IMR-90 (cell line): Measurements from ENCODE around the gene ZNF662. TPM values are rescaled to one million over a fixed set of nuclear protein-coding genes. Genes with fewer than 3 reads are reported as not detected.

ENCODE experiments used
- ATAC-seq: fragments of 200-7000 bp; cut with Tn5 transposase; 2 replicates; pipeline ENCODE4 v1.9.1; 2020; ENCODE audit warnings: low read depth, mild to moderate bottlenecking, moderate library complexity
- BruUV-seq: library from RNA; stranded (reverse); fragments of 400-500 nt; replicated peaks from 2 replicates; lab custom pipeline; 2021; lab: Mats Ljungman, UMichigan
- CTCF ChIA-PET: fragments of 300-600 bp; formaldehyde crosslinking; extraction: SDS; loops from one replicate; lab custom pipeline; 2021; ENCODE audit warnings: antibody characterized with exemption; lab: Yijun Ruan, JAX
- POLR2A ChIA-PET: fragments of 300-600 bp; sonication (Branson Sonifier 250); formaldehyde crosslinking; loops from one replicate; lab custom pipeline; 2022; ENCODE audit warnings: antibody characterized with exemption; ENCODE audit not compliant: unreplicated experiment; lab: Charles Lee
- DNase-seq: peaks from one replicate; pipeline ENCODE4 v3.0.0; 2013
- H2AFZ ChIP-seq: replicated peaks from 2 replicates; pipeline ENCODE3; 2013; ENCODE audit warnings: low read length, mild to moderate bottlenecking; ENCODE audit not compliant: poor library complexity
- H2AK5ac ChIP-seq: 2 replicates; pipeline ENCODE4 v1.6.1; 2013; ENCODE audit warnings: low read depth, low read length, inconsistent platforms
- H2AK9ac ChIP-seq: replicated peaks from 2 replicates; pipeline ENCODE3; 2013; ENCODE audit warnings: mild to moderate bottlenecking, low read depth, low read length, moderate library complexity; ENCODE audit not compliant: poor library complexity
- H2BK120ac ChIP-seq: 2 replicates; pipeline ENCODE4 v1.6.1; 2013; ENCODE audit warnings: low read depth, low read length, inconsistent platforms
- H2BK15ac ChIP-seq: 3 replicates; pipeline ENCODE4 v1.6.1; 2013; ENCODE audit warnings: low read depth, low read length, inconsistent platforms
- H2BK20ac ChIP-seq: 2 replicates; pipeline ENCODE4 v1.6.1; 2013; ENCODE audit warnings: low read depth, mild to moderate bottlenecking, inconsistent platforms, low read length, moderate library complexity
- H2BK5ac ChIP-seq: 2 replicates; pipeline ENCODE4 v1.6.1; 2013; ENCODE audit warnings: mild to moderate bottlenecking, low read depth, low read length, inconsistent platforms; ENCODE audit not compliant: poor library complexity, severe bottlenecking
- H3K14ac ChIP-seq: replicated peaks from 2 replicates; pipeline ENCODE4 v1.6.1; 2013; ENCODE audit warnings: low read depth, low read length, inconsistent platforms
- H3K18ac ChIP-seq: 2 replicates; pipeline ENCODE4 v1.6.1; 2013; ENCODE audit warnings: low read depth, low read length, control low read depth
- H3K23ac ChIP-seq: 2 replicates; pipeline ENCODE4 v1.6.1; 2013; ENCODE audit warnings: low read depth, low read length, inconsistent platforms
- H3K27ac ChIP-seq: 2 replicates; pipeline ENCODE4 v1.5.1; 2013; ENCODE audit warnings: mild to moderate bottlenecking, control low read depth, low read length; ENCODE audit not compliant: insufficient read depth
- H3K27me3 ChIP-seq: 2 replicates; pipeline ENCODE4 v1.6.1; 2013; ENCODE audit warnings: low read length; ENCODE audit not compliant: control insufficient read depth, insufficient read depth
- H3K36me3 ChIP-seq: 2 replicates; pipeline ENCODE4 v1.6.1; 2013; ENCODE audit warnings: low read length, mixed read lengths; ENCODE audit not compliant: control insufficient read depth, insufficient read depth
- H3K4ac ChIP-seq: 2 replicates; pipeline ENCODE4 v1.6.1; 2013; ENCODE audit warnings: low read depth, low read length, inconsistent platforms
- H3K4me1 ChIP-seq: 2 replicates; pipeline ENCODE4 v1.6.1; 2013; ENCODE audit warnings: low read length, mixed read lengths; ENCODE audit not compliant: control insufficient read depth, insufficient read depth
- H3K4me2 ChIP-seq: 2 replicates; pipeline ENCODE4 v1.6.1; 2013; ENCODE audit warnings: low read depth, mild to moderate bottlenecking, control low read depth, low read length, moderate library complexity
- H3K4me3 ChIP-seq: 2 replicates; pipeline ENCODE4 v1.5.1; 2013; ENCODE audit warnings: low read depth, mild to moderate bottlenecking, control low read depth, low read length, moderate library complexity; ENCODE audit not compliant: insufficient read depth
- H3K56ac ChIP-seq: 2 replicates; pipeline ENCODE4 v1.6.1; 2013; ENCODE audit warnings: low read length, inconsistent platforms; ENCODE audit not compliant: insufficient read depth; ENCODE audit errors: extremely low read depth
- H3K79me1 ChIP-seq, 2 experiments: 2 replicates each; pipeline ENCODE4 v1.6.1; 2013; ENCODE audit warnings: low read length in 2 of 2, inconsistent platforms in 1 of 2, low read depth in 1 of 2
- H3K9ac ChIP-seq: 2 replicates; pipeline ENCODE4 v1.6.1; 2013; ENCODE audit warnings: low read depth, low read length, control low read depth
- H3K9me1 ChIP-seq: 2 replicates; pipeline ENCODE4 v1.6.1; 2013; ENCODE audit warnings: low read length, inconsistent platforms; ENCODE audit not compliant: insufficient read depth
- H3K9me3 ChIP-seq: 2 replicates; pipeline ENCODE4 v1.6.1; 2013; ENCODE audit warnings: low read length; ENCODE audit not compliant: control insufficient read depth, insufficient read depth
- H4K20me1 ChIP-seq: 2 replicates; pipeline ENCODE4 v1.6.1; 2013; ENCODE audit warnings: low read length, inconsistent platforms; ENCODE audit not compliant: insufficient read depth
- H4K5ac ChIP-seq: 2 replicates; pipeline ENCODE4 v1.6.1; 2013; ENCODE audit warnings: mild to moderate bottlenecking, low read depth, low read length, control low read depth
- H4K8ac ChIP-seq, 2 experiments: 2 replicates each; pipeline ENCODE4 v1.6.1; 2013; ENCODE audit warnings: low read depth in 2 of 2, low read length in 2 of 2, control low read depth in 1 of 2, inconsistent platforms in 1 of 2
- H4K91ac ChIP-seq: 2 replicates; pipeline ENCODE4 v1.6.1; 2013; ENCODE audit warnings: low read depth, low read length, inconsistent platforms; ENCODE audit not compliant: insufficient read depth
- MAFK ChIP-seq: IDR thresholded peaks from 2 replicates; pipeline ENCODE4 v1.6.1; 2012; ENCODE audit warnings: low read depth, low read length, improper control_type of control experiment
- MAZ ChIP-seq: IDR thresholded peaks from 2 replicates; pipeline ENCODE4 v1.6.1; 2012; ENCODE audit warnings: low read depth, mild to moderate bottlenecking, low read length, improper control_type of control experiment, moderate library complexity, borderline replicate concordance
- USF2 ChIP-seq: fragments of 150-350 bp; IDR thresholded peaks from 2 replicates; pipeline ENCODE4 v1.6.1; 2017; ENCODE audit warnings: mild to moderate bottlenecking, antibody characterized with exemption, low read length, low read depth
- WGBS, 2 experiments: methylation state at CpG; one replicate each; pipeline versions ENCODE4 v1.1.5 to v1.1.7; 2013; ENCODE audit warnings: missing lambda C conversion rate in 2 of 2; ENCODE audit not compliant: insufficient read length in 1 of 2; ENCODE audit errors: extremely low coverage in 2 of 2; 5-methylcytosine and 5-hydroxymethylcytosine counted together
- dilution Hi-C: fragments of 300-500 bp; cut with HindIII; formaldehyde crosslinking; loops from one replicate; pipeline ENCODE4 v1.14.3; 2018; ENCODE audit warnings: low sequenced_read_pairs; ENCODE audit not compliant: unreplicated experiment
- in situ Hi-C: fragments of 300-500 bp; cut with MboI; formaldehyde crosslinking; loops from 3 replicates; pipeline ENCODE4 v1.14.3; 2019; ENCODE audit warnings: low sequenced_read_pairs, inconsistent platforms, mixed read lengths
- intact Hi-C: fragments of 100-400 bp; cut with micrococcal nuclease; formaldehyde crosslinking; loops from 2 replicates; pipeline ENCODE4 v1.10.0; 2022
- polyA plus RNA-seq, 3 experiments: library from polyadenylated mRNA; depleted of rRNA; stranded (reverse); fragments of >200 nt; gene quantifications; 2 replicates each; pipeline ENCODE4 v1.2.3, GENCODE V29; 2012; ENCODE audit warnings: low replicate concordance in 1 of 3
- total RNA-seq: library from RNA; depleted of rRNA; stranded (reverse); fragments of >200 nt; gene quantifications from 2 replicates; pipeline ENCODE4 v1.2.3, GENCODE V29; 2012
- TF ChIP-seq, protein P1 (sequence below): conservative IDR thresholded peaks from 2 replicates; pipeline ENCODE4 v1.5.1; 2012; ENCODE audit warnings: mild to moderate bottlenecking, low read depth, low read length, improper control_type of control experiment

ZNF662 gene
- total and polyA plus RNA-seq, 2 of the 4 experiments (the other 2 are of a cell fraction) = 0.29 to 0.54 TPM

GRCh38 chr3:42900226-42901072, 5.5 kb upstream of the ZNF662 start:
- Histone ChIP-seq H3K9me1 (no peaks in the 10 kb centered on the region), H3K4me3 (no peak overlapping the region), H3K56ac (no peak overlapping the region), H3K9me3 (no peaks in the 10 kb centered on the region), H3K27me3 (peaks cover 1% of the 10 kb centered on the region; the same call in 1 of the 2 replicates), H2BK15ac (no peak overlapping the region), H3K18ac (no peak overlapping the region), H3K36me3 (no peaks in the 10 kb centered on the region), H3K4me1 (no peaks in the 10 kb centered on the region), H2AK9ac (no peak overlapping the region), H3K4ac (no peak overlapping the region), H2AFZ (no peak overlapping the region), H3K14ac (no peak overlapping the region), H3K23ac (no peak overlapping the region), H3K4me2 (no peak overlapping the region), H4K20me1 (no peaks in the 10 kb centered on the region), H2BK5ac (no peak overlapping the region), H3K9ac (no peak overlapping the region), H4K91ac (no peak overlapping the region), H4K8ac (no peak overlapping the region), H2BK20ac (no peak overlapping the region), H3K79me1 (no peaks in the 10 kb centered on the region), H2AK5ac (no peak overlapping the region), H2BK120ac (no peak overlapping the region), H3K27ac (no peak overlapping the region), H4K5ac (no peak overlapping the region)
- TF ChIP-seq USF2 = no peak
- TF ChIP-seq MAZ = no peak
- TF ChIP-seq, protein P1, sequence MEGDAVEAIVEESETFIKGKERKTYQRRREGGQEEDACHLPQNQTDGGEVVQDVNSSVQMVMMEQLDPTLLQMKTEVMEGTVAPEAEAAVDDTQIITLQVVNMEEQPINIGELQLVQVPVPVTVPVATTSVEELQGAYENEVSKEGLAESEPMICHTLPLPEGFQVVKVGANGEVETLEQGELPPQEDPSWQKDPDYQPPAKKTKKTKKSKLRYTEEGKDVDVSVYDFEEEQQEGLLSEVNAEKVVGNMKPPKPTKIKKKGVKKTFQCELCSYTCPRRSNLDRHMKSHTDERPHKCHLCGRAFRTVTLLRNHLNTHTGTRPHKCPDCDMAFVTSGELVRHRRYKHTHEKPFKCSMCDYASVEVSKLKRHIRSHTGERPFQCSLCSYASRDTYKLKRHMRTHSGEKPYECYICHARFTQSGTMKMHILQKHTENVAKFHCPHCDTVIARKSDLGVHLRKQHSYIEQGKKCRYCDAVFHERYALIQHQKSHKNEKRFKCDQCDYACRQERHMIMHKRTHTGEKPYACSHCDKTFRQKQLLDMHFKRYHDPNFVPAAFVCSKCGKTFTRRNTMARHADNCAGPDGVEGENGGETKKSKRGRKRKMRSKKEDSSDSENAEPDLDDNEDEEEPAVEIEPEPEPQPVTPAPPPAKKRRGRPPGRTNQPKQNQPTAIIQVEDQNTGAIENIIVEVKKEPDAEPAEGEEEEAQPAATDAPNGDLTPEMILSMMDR = no peak
- TF ChIP-seq MAFK = no peak
- BruUV-seq = no TSS peak
- intact Hi-C loops = no loop called here
- in situ Hi-C loops = no loop called here
- DNase-seq (no peak), ATAC-seq (no peak)
- no CpG with 5 or more reads among the region's 8 CpGs for WGBS, 2 experiments
- ChIA-PET POLR2A (no interaction called here), CTCF (no interaction called here)
- dilution Hi-C loops = no loop called here
